NCI-H2107 (cell line): Measurements from ENCODE around the gene OXA1L.
"Not testable (repeated sequence)": the region's sequence is repeated elsewhere in the genome, so short reads cannot be mapped to it uniquely, and the experiment has no call there.

Experiments
- DNase-seq: peaks from one replicate; lab custom pipeline; 2025; lab: John Stamatoyannopoulos, UW

OXA1L gene

GRCh38 chr14:22769369-22769768 lies 2.9 kb downstream of the OXA1L start:
- DNase-seq, result no peak

- no peak for DNase-seq
These were observed 4.1 kb downstream of the OXA1L start for GRCh38 chr14:22770481-22771187.

- DNase-seq, result no peak
These were observed 6.2 kb downstream of the OXA1L start for GRCh38 chr14:22772725-22773124.

- no peak for DNase-seq
These were observed 6.9 kb downstream of the OXA1L start for GRCh38 chr14:22773162-22774010.

- DNase-seq, result no peak
These were observed 7.7 kb downstream of the OXA1L start for GRCh38 chr14:22774011-22774706.

- no peak for DNase-seq
These were observed 9.7 kb downstream of the OXA1L start for GRCh38 chr14:22776215-22776614.

- DNase-seq, result not testable (repeated sequence)
These were observed 10.4 kb downstream of the OXA1L start for GRCh38 chr14:22776849-22777248.

GRCh38 chr14:22778084-22778483 lies 11.6 kb downstream of the OXA1L start:
- DNase-seq, result no peak

GRCh38 chr14:22780105-22780679 lies 13.7 kb downstream of the OXA1L start:
- no peak for DNase-seq

GRCh38 chr14:22780941-22781300 lies 14.4 kb downstream of the OXA1L start:
- DNase-seq, result no peak

GRCh38 chr14:22781301-22781991 lies 15.0 kb downstream of the OXA1L start:
- no peak for DNase-seq

- no peak for DNase-seq
These were observed 20.2 kb downstream of the OXA1L start for GRCh38 chr14:22786685-22787084.

- no peak for DNase-seq
These were observed 24.8 kb downstream of the OXA1L start for GRCh38 chr14:22791301-22791700.

GRCh38 chr14:22792158-22792557 lies 25.7 kb downstream of the OXA1L start:
- DNase-seq, result no peak

- DNase-seq, result not testable (repeated sequence)
These were observed 27.1 kb downstream of the OXA1L start for GRCh38 chr14:22793550-22793949.

- no peak for DNase-seq
These were observed 27.5 kb downstream of the OXA1L start for GRCh38 chr14:22793976-22794375.

- no peak for DNase-seq
These were observed 28.1 kb downstream of the OXA1L start for GRCh38 chr14:22794551-22794951.

- no peak for DNase-seq
These were observed 29.7 kb downstream of the OXA1L start for GRCh38 chr14:22796087-22796707.

- no peak for DNase-seq
These were observed 30.8 kb downstream of the OXA1L start for GRCh38 chr14:22797017-22797917.

- DNase-seq, result no peak
These were observed 32.0 kb downstream of the OXA1L start for GRCh38 chr14:22798528-22798927.
